Stimulated activated CD4-positive, alpha-beta T cell treated with anti-CD3 and anti-CD28 coated beads, TNF-alpha, amount 100 ng/mL, for 4 hours (primary cell): ENCODE data around the gene PARVB.
A peak's percentile ranks its signal among the peaks of the same experiment; 100 is the strongest.
"Not testable (repeated sequence)": the region's sequence is repeated elsewhere in the genome, so short reads cannot be mapped to it uniquely, and the experiment has no call there.

Experiments used
- DNase-seq, 3 experiments: peaks; one replicate each; pipeline ENCODE4 v3.0.0-alpha.2; 2020; ENCODE audit warnings: low read depth in 3 of 3

The PARVB gene

GRCh38 chr22:43996981-43997265 lies 27.2 kb upstream of the PARVB start:
- DNase-seq, result no peak

DNA sequence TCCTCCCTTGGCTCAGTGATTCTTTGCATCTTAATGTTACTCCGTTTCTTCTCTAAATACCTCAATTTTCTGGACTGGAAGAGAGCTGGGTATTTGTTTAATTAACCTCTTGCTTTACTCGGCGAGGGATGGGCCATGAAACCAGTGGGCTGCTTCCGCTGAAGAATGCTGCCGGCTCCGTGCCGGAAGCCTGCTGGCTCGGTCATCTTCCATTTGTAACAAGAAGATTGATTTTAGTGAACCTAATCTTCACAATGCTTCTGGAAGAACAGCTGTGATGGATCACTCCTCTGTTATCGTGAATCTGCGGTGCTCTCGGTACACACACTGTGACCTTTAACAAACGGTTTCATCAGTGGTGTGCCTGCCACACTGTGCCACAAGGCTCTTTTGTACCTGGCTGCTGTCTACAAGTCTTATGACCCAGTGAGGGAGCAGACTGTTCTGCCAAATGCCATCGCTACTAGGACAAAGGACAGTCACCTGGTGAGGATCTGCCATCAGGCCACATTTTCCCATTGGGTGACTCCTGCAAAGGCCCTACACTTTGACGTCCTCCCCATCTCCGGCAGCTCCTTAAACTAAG lies 25.3 kb upstream of the PARVB start:
- no peak for DNase-seq

DNA sequence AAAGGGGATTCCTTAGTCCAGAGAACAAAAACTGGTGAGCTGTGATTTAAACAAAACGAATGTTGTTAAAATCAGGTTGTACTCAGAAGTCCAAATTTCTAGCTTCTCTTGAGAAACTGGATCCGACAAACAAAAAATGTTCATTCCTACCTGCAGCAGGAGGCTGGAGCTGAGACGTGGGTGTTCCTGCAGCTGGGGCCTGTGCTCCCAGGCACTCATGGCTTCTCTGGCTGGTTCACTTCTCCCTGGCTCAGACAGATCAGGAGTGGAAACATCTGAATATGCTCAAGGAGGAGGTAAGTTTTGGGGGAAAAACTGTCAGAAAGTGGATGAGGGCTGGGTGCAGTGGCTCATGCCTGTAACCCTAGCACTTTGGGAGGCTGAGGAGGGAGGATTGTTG lies 24.7 kb upstream of the PARVB start:
- DNase-seq, result no peak

GRCh38 chr22:44000123-44000522 lies 24.0 kb upstream of the PARVB start:
- DNase-seq, result no peak

DNA sequence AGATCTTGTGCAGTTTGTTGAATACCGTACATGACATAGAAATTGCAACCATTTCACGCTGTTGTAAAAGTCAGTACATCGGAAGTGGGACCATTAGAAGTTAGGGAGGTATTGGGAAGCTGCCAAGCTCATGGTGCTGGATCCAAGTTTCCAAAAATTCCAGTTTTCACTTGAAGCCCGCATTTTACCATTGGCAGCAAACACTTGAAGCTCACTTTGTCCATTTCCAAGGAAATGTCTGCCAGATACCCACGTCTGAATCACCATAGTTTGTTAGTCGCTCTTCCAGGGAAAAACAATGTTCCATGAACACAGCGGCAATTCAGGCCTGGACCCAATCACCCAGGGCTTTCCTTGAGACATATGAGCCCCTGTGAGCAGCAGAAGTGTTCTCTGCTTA lies 22.6 kb upstream of the PARVB start:
- DNase-seq, result no peak

GRCh38 chr22:44002324-44002723 lies 21.8 kb upstream of the PARVB start:
- DNase-seq, result no peak

- DNase-seq, result no peak
These were observed 21.1 kb upstream of the PARVB start for GRCh38 chr22:44002997-44003396.

DNA sequence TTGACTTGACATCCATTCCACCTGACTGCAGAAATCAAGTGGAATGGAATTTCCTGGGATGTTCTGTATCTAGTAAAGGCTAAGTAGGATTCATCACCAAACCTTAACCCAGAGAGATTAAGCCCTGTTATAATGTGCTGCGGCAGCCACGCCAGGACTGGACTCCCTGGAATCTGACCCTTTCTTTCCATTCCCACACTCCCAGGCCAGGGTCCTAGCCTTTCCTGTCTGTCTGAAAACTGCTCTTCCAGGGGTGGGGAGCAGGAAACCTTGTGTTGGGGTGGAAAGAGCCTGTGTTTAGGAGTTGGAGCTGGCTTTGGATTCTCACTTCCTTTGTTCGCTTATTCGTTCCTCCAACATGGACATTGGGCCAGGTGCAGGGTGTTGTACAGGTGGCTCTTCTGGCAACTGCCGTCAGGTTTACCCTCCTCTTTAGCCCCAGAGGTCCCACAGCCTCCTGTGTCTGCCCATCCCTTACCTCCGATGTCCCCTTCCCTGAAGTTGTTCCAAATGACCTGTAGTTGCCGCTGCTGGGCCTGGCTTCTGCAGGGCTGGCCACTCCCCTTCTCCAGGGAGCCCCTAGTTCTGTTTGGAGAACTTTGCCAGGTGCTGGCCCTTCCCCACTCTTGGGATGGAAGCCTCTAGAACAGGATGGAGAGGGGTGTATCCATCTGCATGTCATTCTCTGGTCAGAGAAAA lies 20.5 kb upstream of the PARVB start:
- no peak for DNase-seq

DNA sequence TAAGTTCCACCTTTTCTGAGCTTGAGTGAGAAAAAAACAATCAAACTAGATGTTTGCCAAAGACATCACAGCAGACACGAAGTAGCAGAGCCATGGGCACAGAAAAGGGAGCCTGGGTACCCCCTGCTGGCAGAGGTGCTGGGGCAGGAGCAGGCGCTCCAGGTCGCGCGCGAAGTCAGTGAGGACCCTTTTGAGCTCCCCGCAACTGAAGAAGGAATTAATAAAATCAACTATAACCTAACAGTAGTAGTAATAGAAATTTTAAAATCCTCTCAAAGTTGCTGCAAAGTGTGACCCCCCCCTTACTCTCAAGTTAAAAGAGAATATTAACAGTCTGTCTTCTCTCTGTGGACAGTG lies 20.0 kb upstream of the PARVB start:
- no peak for DNase-seq

DNA sequence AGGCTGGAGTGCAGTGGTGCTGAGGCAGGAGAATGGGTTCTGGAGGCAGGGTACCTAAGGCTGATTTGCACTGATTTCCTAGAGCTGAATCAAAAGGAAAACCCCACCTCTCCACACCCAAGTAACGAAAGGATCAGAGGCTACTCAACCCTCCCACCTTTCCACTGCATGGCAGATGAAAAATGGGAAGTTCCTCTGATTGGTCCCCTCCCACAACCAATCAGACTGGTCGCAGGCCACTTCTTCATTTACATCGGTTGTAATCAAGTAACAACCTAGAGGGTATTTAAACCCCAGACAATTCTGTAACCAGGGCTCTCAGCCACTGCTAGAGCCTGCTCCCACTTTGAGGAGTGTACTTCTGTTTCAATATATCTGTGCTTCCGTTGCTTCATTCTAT lies 18.6 kb upstream of the PARVB start:
- no peak for DNase-seq

DNA sequence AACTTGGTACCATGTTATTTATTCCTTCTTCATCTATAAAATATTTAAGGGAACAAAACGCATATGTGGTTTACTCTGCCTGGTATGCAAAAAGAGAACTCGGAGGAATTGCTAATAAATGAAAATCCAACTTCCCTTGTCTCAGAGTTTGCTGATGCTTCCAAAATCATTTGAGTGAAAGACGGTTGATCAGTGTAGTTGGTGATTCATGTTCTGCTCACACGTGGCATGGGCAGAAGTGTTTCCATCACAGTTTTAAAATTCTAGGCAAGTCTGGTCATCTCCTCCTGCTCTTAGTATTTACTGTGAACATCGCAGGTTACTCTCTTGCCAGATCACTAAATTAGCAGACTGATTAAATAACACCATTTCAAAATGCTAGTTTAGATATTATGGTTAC lies 11.9 kb upstream of the PARVB start:
- no peak for DNase-seq

DNA sequence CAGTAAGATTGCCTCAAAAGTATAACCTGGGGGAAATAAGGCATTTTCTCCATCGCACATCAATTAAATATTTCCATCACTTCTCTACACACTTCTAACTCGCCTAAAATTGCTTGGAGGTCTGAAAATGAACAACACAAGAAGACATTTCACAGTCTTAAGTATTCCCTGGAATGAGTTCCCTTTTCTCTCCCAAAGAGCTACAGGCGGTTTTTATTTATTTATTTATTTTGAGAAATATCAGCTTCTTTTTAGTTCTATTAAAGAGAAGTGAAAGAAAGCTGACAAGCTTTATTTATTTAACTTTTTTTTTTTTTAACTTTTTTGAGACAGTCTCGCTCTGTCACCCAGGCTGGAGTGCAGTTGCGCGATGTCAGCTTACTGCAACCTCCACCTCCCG lies 11.5 kb upstream of the PARVB start:
- DNase-seq, result no peak

- no peak for DNase-seq
These were observed 9.9 kb upstream of the PARVB start for GRCh38 chr22:44014241-44014640.

- not testable (repeated sequence) for DNase-seq
These were observed 7.5 kb upstream of the PARVB start for GRCh38 chr22:44016586-44016985.

GRCh38 chr22:44018594-44018993 lies 5.5 kb upstream of the PARVB start:
- no peak for DNase-seq

DNA sequence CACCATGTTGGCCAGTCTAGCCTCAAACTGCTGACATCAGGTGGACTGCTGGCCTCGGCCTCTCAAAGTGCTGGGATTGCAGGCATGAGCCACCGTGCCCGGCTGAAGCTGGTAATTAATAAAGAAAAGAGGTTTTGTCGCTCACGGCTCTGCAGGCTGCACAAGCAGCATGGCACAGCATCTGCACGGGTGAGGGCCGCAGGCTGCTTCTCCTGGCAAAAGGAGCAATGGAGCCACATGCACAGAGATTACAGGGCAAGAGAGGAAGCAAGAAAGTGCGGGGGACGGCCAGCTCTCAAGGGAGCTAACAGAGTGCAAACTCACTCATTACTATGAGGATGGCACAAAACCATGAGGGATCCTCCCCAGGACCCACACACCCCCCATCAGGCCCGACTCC lies 4.7 kb upstream of the PARVB start:
- no peak for DNase-seq

DNA sequence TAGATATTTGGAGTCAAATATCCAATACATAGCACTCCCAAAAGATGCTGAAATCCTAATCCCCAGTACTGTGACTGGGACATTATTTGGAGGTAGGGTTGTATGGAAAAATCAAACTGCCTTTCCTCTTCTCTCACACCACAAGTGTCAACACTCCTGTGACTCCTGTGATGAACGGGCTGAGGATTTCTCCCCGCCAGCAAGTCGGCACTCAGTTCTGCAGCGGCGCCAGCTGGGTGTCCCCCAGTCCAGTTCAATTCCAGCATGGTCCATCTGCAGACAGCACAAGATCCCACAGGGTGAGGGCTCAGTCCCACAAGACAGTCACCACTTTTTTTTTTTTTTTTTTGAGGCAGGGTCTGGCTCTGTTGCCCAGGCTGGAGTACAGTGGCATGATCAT lies 4.3 kb upstream of the PARVB start:
- no peak for DNase-seq

DNA sequence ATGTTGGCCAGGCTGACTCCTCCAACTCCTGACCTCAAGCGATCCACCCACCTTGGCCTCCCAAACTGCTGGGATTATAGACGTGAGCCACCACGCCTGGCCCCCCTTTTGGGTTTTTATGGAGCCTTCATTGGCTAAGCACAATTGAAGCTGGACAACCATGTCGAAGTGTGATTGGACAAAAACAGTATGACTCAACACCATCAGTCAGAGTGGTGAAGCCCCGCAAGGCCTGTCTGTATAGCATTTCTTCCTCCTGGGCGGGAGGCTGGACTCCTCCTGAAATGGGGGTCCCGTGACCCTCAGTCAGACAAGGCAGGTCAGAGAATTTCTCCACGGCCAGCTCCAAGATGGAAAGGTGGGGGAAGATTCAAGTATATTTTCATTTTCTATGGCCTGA lies 3.1 kb upstream of the PARVB start:
- no peak for DNase-seq

GRCh38 chr22:44023404-44024287 lies 456 bp upstream of the PARVB start:
- DNase-seq, result peak in 1 of 3 experiments; percentile 17

DNA sequence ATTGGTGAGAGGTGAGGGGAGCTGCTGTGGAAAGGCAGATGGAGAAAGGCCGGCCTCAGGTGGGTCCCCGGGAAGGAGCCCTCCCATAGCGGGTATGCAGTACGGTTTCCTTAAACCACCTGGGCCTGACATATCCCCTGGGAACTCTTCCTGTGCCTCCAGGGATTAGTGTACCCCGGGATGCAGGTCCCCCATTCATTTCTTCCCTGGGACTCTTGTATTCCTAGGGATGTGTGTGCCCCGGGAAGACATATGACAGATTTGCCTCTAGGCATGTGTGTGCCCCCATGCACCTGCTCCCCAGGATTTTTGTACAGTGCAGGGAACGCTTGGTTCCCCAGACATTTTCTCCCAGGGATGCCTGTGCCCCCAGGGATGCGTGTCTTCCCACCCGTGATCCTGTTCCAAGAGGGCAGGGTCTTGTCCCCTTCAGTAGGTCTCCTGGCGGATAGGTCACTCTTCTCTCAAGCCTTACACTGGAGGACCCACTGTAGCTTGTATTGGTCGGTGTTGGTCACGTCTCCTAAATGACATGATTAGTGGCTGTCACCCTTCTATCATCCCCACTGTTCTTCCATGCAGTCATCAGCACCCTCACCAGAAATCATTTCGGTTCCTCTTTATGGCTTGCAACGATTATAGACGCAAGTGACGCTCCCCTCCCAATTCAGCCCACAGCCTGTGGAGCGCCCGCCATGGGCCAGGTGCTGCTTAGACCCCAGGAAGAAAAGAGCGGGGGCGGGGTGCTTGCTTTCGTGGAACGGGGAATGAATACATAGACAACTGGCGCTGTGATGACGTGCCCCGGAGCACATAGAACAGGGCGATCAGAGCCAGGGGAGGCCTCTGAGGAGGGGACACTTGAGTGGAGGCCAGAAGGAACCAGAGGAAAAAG lies 1.3 kb downstream of the PARVB start:
- no peak for DNase-seq

GRCh38 chr22:44026066-44026629 lies 2.0 kb downstream of the PARVB start:
- no peak for DNase-seq
